ENCODE data around the gene C19orf38.

GRCh38 chr19:10854350-10855089, 6.3 kb downstream of the C19orf38 start:
- TF ChIP-seq EZH2 (IDR thresholded peaks at IDR 0.05; ENCODE audit: insufficient read depth, poor library complexity, severe bottlenecking) (no peak), EZH2phosphoT487 (IDR thresholded peaks at IDR 0.05; ENCODE audit: insufficient read depth, low read depth) (no peak)
